ENCODE data around the gene CBX4.

DNA sequence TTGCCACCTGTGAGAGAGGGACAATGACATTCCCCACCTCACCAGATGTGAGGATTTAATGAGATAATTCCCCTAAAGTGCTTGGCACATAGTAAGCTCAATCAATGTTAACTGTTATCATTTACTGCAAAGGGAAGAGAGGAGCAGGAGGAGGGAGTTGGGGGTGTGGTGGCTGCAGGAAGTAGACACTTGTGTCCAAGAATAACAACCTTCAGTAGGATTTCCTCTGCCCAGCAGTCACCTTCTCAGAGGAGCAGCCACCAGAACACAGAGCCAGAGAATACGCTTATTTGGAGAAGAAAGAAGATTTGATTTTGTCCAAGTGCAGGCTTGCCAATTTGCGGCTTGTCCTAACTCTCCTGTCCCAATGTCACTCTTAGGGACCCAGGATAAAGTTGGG lies 10.2 kb downstream of the CBX4 start:
- TF ChIP-seq POLR2A (IDR thresholded peaks at IDR 0.05) (no peak), POLR2AphosphoS5 (IDR thresholded peaks at IDR 0.05) (no peak)
- TF ChIP-seq, protein P1, sequence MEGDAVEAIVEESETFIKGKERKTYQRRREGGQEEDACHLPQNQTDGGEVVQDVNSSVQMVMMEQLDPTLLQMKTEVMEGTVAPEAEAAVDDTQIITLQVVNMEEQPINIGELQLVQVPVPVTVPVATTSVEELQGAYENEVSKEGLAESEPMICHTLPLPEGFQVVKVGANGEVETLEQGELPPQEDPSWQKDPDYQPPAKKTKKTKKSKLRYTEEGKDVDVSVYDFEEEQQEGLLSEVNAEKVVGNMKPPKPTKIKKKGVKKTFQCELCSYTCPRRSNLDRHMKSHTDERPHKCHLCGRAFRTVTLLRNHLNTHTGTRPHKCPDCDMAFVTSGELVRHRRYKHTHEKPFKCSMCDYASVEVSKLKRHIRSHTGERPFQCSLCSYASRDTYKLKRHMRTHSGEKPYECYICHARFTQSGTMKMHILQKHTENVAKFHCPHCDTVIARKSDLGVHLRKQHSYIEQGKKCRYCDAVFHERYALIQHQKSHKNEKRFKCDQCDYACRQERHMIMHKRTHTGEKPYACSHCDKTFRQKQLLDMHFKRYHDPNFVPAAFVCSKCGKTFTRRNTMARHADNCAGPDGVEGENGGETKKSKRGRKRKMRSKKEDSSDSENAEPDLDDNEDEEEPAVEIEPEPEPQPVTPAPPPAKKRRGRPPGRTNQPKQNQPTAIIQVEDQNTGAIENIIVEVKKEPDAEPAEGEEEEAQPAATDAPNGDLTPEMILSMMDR (IDR thresholded peaks at IDR 0.05), result no peak

Measured in gastroesophageal sphincter (tissue), 3 donors.